RWPE1 (cell line): ENCODE measurements around the gene LINC00632.

Source experiments
- CTCF ChIA-PET: fragments of 350-600 bp; sonication (Branson Sonifier 250); formaldehyde crosslinking; extraction: SDS; loops from one replicate; lab custom pipeline; 2021; lab: Yijun Ruan, JAX
- POLR2A ChIA-PET: fragments of 400-600 bp; formaldehyde crosslinking; extraction: SDS; loops from one replicate; lab custom pipeline; 2020; ENCODE audit warnings: antibody characterized with exemption; ENCODE audit not compliant: low non-redundant PET; lab: Yijun Ruan, JAX
- DNase-seq: peaks from one replicate; pipeline ENCODE4 v3.0.0; 2012; ENCODE audit warnings: low spot score
- H3K27ac ChIP-seq: fragments of 450-650 bp; 2 replicates; pipeline ENCODE4 v1.5.1; 2017
- TF ChIP-seq, protein P1 (sequence below): fragments of 450-650 bp; conservative IDR thresholded peaks from 2 replicates; pipeline ENCODE4 v1.5.1; 2017; ENCODE audit warnings: low read depth, mild to moderate bottlenecking

LINC00632 gene

DNA sequence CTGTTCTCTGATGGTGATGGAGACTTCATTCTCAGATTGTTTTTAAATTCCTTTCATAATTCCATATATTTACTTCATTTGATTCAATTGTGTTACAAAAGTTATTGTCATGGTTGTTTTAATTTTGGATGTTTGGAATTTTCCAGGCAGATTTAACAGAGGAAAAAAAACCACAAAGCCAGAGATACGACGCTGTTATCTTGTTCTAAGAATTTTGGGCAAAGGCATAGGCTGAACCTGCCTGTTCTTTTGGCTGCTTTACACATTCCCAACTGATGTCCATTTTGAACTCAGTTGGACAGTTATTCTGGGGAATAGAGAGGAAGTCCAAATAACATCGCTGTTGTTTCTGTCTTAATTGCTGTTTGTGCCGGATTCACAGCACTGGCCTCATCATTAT is 65.7 kb downstream of the LINC00632 start:
- CTCF ChIA-PET, result no interaction called here
- POLR2A ChIA-PET, result no interaction called here
- TF ChIP-seq, protein P1, sequence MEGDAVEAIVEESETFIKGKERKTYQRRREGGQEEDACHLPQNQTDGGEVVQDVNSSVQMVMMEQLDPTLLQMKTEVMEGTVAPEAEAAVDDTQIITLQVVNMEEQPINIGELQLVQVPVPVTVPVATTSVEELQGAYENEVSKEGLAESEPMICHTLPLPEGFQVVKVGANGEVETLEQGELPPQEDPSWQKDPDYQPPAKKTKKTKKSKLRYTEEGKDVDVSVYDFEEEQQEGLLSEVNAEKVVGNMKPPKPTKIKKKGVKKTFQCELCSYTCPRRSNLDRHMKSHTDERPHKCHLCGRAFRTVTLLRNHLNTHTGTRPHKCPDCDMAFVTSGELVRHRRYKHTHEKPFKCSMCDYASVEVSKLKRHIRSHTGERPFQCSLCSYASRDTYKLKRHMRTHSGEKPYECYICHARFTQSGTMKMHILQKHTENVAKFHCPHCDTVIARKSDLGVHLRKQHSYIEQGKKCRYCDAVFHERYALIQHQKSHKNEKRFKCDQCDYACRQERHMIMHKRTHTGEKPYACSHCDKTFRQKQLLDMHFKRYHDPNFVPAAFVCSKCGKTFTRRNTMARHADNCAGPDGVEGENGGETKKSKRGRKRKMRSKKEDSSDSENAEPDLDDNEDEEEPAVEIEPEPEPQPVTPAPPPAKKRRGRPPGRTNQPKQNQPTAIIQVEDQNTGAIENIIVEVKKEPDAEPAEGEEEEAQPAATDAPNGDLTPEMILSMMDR, result no peak
- H3K27ac ChIP-seq, result no peak overlapping the region
- DNase-seq, result no peak

DNA sequence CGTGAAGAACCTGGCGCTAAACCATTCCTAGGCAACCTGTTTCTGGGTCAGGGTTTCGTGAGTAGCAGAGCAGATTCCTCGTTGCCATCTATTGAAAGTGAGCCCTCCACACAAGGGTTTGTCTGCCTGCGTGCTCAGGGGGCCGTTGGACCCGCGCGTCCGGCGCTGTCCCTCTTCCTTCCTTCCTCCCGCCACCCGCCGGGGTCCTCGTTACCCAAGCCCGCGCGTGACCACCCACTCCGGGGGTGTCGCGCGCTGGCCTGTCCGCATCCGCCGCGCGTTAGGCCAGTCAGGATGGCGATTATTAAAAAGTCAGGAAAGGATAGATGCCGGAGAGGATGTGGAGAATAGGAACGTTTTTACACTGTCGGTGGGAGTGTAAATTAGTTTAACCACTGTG is 66.8 kb downstream of the LINC00632 start:
- TF ChIP-seq, protein P1, result no peak
- DNase-seq, result no peak
- ChIA-PET POLR2A (no interaction called here), CTCF (no interaction called here)
- H3K27ac ChIP-seq, result no peak overlapping the region

- CTCF ChIA-PET, result no interaction called here
Measured at GRCh38 chrX:140794642-140795041, 85.1 kb downstream of the LINC00632 start.

DNA sequence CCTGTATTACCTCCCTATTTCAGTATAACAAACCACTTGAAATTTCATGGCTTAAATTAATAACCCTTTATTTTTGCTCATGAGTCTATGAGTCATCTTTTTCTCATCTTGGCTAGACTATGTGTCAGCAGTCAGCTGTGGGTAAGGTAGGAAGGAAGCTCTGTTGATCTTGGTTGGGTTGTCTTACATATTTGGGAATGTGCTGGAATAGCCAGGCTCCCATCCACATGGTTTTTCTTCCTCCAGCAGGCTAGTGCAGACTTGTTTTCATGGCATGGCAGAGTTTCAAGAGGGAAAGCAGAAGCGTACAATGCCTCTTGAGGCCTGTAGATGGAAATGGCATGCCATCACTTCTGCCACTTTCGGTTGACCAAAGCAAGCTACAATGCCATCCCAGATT is 89.7 kb downstream of the LINC00632 start:
- ChIA-PET POLR2A (no interaction called here), CTCF (no interaction called here)
- peak; percentile 4 for DNase-seq
- H3K27ac ChIP-seq, result no peak overlapping the region
- TF ChIP-seq, protein P1, result no peak

More at GRCh38 chrX:140794642-140795041, 85.1 kb downstream of the LINC00632 start:
- POLR2A ChIA-PET, result no interaction called here
- no peak for DNase-seq
- no peak overlapping the region for H3K27ac ChIP-seq
- TF ChIP-seq, protein P1, result no peak

DNA sequence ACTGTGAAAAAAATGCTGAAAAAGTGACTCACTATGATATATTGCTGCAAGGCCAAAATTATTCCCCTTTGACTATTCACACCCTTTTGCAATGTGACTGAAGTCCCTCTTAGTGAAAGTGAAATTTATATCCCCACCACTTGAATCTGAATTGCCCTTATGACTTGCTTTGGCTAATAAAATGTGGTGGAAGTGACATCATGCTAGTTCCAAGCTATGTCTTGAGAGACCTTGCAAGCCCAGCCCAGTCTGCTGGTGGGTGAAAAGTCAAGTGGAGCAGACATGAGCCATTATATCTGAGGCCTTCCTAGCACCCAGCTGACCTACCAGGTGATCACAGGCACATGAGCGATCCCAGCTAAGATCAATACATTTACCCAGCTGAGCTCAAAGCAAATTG is 94.7 kb downstream of the LINC00632 start:
- TF ChIP-seq, protein P1, result no peak
- POLR2A ChIA-PET, result no interaction called here
- no peak overlapping the region for H3K27ac ChIP-seq
- CTCF ChIA-PET, result no interaction called here
- no peak for DNase-seq

DNA sequence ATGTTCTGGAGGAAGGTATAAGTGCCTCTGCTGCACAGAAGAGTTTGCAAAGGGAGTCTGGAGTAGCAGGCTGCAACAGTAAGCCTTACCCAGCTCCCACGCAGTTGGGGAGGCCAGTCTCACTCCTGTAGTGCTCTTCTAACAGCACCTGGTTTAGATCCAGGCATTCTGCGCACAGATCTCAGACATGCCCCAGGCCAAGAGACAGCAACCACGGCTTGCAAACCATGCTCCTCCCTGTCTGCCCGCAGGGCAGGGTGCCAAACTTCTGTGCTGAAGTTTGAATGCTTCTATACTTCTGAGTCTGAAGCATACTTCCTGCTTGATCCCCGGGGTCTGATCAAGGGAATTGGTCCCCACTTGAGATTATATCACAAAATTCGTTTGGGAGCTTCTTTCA is 106.3 kb downstream of the LINC00632 start:
- peak; percentile 5 for DNase-seq
- no peak overlapping the region for H3K27ac ChIP-seq
- ChIA-PET POLR2A (no interaction called here), CTCF (interaction anchor here (0.6 kb wide), 1 partner anchor 30 kb away, joined by 3 read pairs; no protein-coding TSS in a partner anchor)
- TF ChIP-seq, protein P1, result no peak

DNA sequence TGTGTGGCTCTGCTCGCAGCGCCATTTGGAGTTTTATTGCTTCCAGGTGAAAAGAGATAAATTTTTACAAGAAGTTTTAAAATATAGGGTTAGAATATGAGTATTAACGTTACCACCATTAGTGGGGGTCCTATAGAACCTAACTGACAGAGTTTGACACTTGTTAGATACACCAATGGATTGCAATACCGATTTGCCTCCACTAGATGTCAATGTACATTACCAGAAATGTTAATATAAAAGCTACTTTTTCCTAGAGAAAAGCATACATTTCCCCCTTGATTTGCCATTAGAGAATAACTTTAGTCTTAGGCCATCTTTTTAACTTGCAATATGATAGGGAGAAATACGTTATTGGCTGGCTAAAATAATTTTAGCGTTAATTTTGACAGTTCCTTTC is 108.4 kb downstream of the LINC00632 start:
- ChIA-PET POLR2A (no interaction called here), CTCF (interaction anchor here (0.5 to 1.3 kb wide), 3 partner anchors 52 to 826 kb away, joined by 3 to 5 read pairs (median 4); no protein-coding TSS in a partner anchor)
- H3K27ac ChIP-seq, result no peak overlapping the region
- no peak for DNase-seq
- TF ChIP-seq, protein P1, result peak; percentile 53
